OCI-LY3 (cell line): ENCODE data around the gene NCAPG2.

Experiments
- H2AFZ ChIP-seq: fragments of 200-600, 300-600 bp; shearing (Covaris generic); 2 replicates; pipeline ENCODE4 v1.6.0; 2014; ENCODE audit warnings: antibody characterized with exemption, low read depth, low read length
- H3K27ac ChIP-seq: fragments of 200-600, 300-600 bp; sonication (generic); 2 replicates; pipeline ENCODE4 v1.5.1; 2014; ENCODE audit warnings: mild to moderate bottlenecking, low read length, moderate library complexity, mixed read lengths
- H3K27me3 ChIP-seq: fragments of 200-600, 300-600 bp; sonication (generic); 2 replicates; pipeline ENCODE4 v1.6.1; 2014; ENCODE audit warnings: low read depth, low read length, mixed read lengths
- H3K36me3 ChIP-seq: fragments of 200-600, 300-600 bp; sonication (generic); replicated peaks from 2 replicates; pipeline ENCODE3; 2014; ENCODE audit warnings: low read depth, low read length, mixed read lengths
- H3K4me1 ChIP-seq: fragments of 300-600, 200-600 bp; sonication (generic); 2 replicates; pipeline ENCODE4 v1.6.1; 2014; ENCODE audit warnings: low read length, mixed read lengths
- H3K4me2 ChIP-seq: fragments of 200-600, 300-600 bp; sonication (generic); 2 replicates; pipeline ENCODE4 v1.6.1; 2014; ENCODE audit warnings: low read length, mixed read lengths
- H3K4me3 ChIP-seq: fragments of 300-600, 200-600 bp; sonication (generic); 2 replicates; pipeline ENCODE4 v1.5.1; 2014; ENCODE audit warnings: antibody characterized with exemption, mild to moderate bottlenecking, low read length, moderate library complexity
- H3K79me2 ChIP-seq: fragments of 300-600, 200-600 bp; shearing (Covaris generic); 2 replicates; pipeline ENCODE4 v1.6.1; 2014; ENCODE audit warnings: mild to moderate bottlenecking, low read length, mixed read lengths
- H3K9ac ChIP-seq: fragments of 300-600, 200-600 bp; shearing (Covaris generic); 2 replicates; pipeline ENCODE4 v1.6.0; 2014; ENCODE audit warnings: mild to moderate bottlenecking, low read length, moderate library complexity
- H3K9me3 ChIP-seq: fragments of 200-600, 300-600 bp; shearing (Covaris generic); 2 replicates; pipeline ENCODE4 v1.6.1; 2014; ENCODE audit warnings: low read length, mixed read lengths; ENCODE audit not compliant: insufficient read depth
- H4K20me1 ChIP-seq: fragments of 200-600, 300-600 bp; sonication (generic); 2 replicates; pipeline ENCODE4 v1.6.1; 2016; ENCODE audit warnings: low read length, mixed read lengths; ENCODE audit not compliant: insufficient read depth
- CTCF ChIP-seq: fragments of 200-600, 300-600 bp; sonication (generic); IDR thresholded peaks from 2 replicates; pipeline ENCODE4 v1.5.1; 2014; ENCODE audit warnings: antibody characterized with exemption, low read length, low read depth
- EZH2phosphoT487 ChIP-seq: fragments of 200-600 bp; shearing (Covaris generic); IDR thresholded peaks from 2 replicates; pipeline ENCODE4 v1.6.1; 2018; ENCODE audit warnings: antibody characterized with exemption, mixed run types, low read depth

The NCAPG2 gene

GRCh38 chr7:158623241-158623640, 81.4 kb downstream of the NCAPG2 start:
- Histone ChIP-seq H3K4me1 (no peaks in the 10 kb centered on the region), H3K27ac (no peak overlapping the region), H3K4me2 (no peak overlapping the region), H3K9ac (no peak overlapping the region), H3K27me3 (no peaks in the 10 kb centered on the region), H3K9me3 (no peaks in the 10 kb centered on the region), H3K79me2 (no peaks in the 10 kb centered on the region), H3K36me3 (peaks cover 15% of the 10 kb centered on the region), H4K20me1 (no peaks in the 10 kb centered on the region), H3K4me3 (no peak overlapping the region), H2AFZ (no peak overlapping the region)
- TF ChIP-seq EZH2phosphoT487 (no peak), CTCF (no peak)

DNA sequence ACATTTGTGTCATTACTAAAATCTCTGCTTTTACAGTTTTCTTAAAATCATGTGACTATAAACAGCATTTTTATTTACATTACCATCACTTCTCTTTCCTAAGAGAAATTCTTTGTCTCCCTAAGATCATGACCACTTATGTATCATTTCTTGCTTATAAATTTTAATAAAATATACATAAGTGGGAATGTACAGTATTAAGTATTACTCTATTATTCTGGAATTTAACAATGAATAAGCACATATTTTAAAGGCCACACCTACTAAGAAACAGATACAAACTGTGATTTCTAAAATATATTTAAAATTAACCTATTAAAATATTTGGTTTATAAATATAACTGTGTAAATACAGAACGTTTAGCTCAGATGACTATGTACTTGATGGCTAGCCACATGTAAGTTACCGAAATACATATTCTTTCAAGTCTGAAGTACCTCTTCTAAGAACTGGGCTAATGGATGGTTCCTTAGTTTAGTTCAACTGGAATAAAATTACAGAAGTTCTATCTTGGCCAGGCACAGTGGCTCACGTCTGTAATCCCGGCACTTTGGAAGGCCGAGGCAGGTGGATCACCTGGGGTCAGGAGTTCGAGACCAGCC, 83.7 kb downstream of the NCAPG2 start:
- no peak overlapping the region for H2AFZ ChIP-seq
- H3K9me3 ChIP-seq, result no peaks in the 10 kb centered on the region
- peaks cover 9% of the 10 kb centered on the region for H3K36me3 ChIP-seq
- H3K4me1 ChIP-seq, result no peaks in the 10 kb centered on the region
- no peak overlapping the region for H3K4me2 ChIP-seq
- no peaks in the 10 kb centered on the region for H3K79me2 ChIP-seq
- H3K9ac ChIP-seq, result no peak overlapping the region
- no peak overlapping the region for H3K4me3 ChIP-seq
- H3K27me3 ChIP-seq, result no peaks in the 10 kb centered on the region
- no peak for TF ChIP-seq CTCF
- TF ChIP-seq EZH2phosphoT487, result no peak
- no peak overlapping the region for H3K27ac ChIP-seq
- H4K20me1 ChIP-seq, result no peaks in the 10 kb centered on the region

DNA sequence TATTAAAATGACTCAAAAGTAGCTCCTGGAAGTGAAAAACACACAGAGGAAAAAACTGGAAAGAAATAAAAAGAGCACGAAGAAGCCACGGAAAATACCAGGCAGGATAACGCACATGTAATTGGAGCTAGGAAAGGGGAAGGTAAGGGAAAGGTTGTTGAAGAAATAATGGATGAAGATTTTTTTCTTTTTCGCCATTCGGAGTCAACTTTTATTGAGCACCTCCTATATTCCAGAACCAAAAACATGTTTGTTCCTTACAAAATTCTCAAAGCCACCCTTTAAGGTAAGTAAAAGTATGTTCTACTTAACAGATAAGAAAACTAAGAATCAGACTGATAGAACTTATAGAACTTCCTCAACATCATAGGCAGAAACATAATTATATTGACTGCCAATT, 84.2 kb downstream of the NCAPG2 start:
- Histone ChIP-seq H3K4me3 (no peak overlapping the region), H3K4me2 (no peak overlapping the region), H3K27me3 (no peaks in the 10 kb centered on the region), H3K4me1 (no peaks in the 10 kb centered on the region), H3K79me2 (no peaks in the 10 kb centered on the region), H3K36me3 (peaks cover 7% of the 10 kb centered on the region), H2AFZ (no peak overlapping the region), H4K20me1 (no peaks in the 10 kb centered on the region), H3K27ac (no peak overlapping the region), H3K9ac (no peak overlapping the region), H3K9me3 (no peaks in the 10 kb centered on the region)
- TF ChIP-seq CTCF (no peak), EZH2phosphoT487 (no peak)

DNA sequence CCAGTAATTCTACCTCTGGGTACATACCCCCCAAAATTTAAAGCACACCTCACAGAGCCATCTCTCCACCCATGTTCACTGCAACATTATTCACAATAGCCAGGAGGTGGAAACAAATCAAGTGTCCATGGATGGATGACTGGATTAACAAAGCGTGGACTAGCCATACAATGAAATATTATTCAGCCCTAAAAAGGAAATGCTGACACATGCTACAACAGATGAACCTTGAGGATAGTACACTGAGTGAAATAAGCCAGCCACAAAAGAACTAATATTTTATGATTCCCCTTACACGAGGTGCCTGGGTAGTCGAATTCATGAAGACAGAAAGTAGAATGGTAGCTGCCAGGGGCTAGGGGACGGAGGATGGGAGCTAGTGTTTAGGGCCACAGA, 85.9 kb downstream of the NCAPG2 start:
- H3K79me2 ChIP-seq, result no peaks in the 10 kb centered on the region
- no peak overlapping the region for H3K9ac ChIP-seq
- H3K27me3 ChIP-seq, result no peaks in the 10 kb centered on the region
- H2AFZ ChIP-seq, result no peak overlapping the region
- peaks cover 5% of the 10 kb centered on the region for H3K36me3 ChIP-seq
- H3K4me3 ChIP-seq, result no peak overlapping the region
- TF ChIP-seq EZH2phosphoT487 (no peak), CTCF (no peak)
- H3K27ac ChIP-seq, result no peak overlapping the region
- H3K4me2 ChIP-seq, result no peak overlapping the region
- H3K9me3 ChIP-seq, result no peaks in the 10 kb centered on the region
- peaks cover 4% of the 10 kb centered on the region for H3K4me1 ChIP-seq
- H4K20me1 ChIP-seq, result peaks cover 1% of the 10 kb centered on the region; the same call in 1 of the 2 replicates
